M059J (cell line): ENCODE data around the gene MLXIPL. TPM values are rescaled to one million over a fixed set of nuclear protein-coding genes. Genes with fewer than 3 reads are reported as not detected.
"Not testable (repeated sequence)": the region's sequence is repeated elsewhere in the genome, so short reads cannot be mapped to it uniquely, and the experiment has no call there.

Experiments
- DNase-seq: peaks from one replicate; pipeline ENCODE4 v3.0.0-alpha.2; 2012; ENCODE audit warnings: low read depth
- total RNA-seq: library from RNA; depleted of rRNA; stranded (reverse); fragments of >200 nt; shearing (Covaris generic); gene quantifications from 2 replicates; pipeline ENCODE4 v1.2.3, GENCODE V29; 2014; rRNA removed

MLXIPL gene
- total RNA-seq: 0.07 and 0.71 TPM in 2 replicates

DNA sequence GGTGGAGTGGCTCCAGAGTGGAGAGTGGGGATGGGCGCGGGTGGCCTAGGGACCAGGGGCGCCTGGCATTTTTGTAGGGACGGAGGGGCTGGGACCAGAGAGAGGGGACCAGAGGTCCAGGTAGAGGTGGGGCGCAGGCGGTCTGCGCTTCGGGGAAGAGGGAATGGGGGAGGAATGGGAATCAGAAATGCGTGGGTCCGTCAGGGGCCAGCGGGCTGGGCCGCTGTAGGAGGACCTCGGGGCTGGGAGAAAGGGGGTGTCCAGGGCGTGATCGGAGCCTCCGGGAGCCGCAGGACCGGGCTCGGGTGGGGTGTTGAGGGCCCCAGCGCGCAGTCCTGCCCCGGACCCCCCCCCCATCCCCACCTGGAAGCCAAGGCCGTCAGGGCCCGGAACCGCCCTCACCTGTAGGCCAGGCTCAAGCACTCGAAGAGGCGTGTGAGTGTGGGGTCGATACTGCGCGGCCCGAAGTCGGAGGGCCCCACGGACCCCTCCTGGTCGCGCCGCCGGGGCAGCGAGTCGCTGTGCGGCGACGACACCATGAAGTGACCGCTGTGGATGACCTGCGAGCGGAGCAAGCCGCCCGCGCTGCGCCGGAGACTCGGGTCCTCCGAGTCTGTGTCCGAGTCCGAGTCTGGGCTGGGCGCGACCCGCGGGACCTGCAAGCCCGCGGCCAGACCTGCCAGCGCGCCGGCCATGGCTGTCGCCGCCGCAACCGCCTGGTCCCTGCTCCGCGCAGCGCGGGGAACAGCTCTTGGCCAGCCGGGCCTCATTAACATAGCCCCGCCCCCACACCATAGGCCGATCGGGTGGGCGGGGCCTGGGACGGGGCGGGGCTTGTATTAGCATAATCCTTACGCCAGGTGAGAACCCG, at the start of gene MLXIPL:
Gene MLXIPL, minus strand, starts transcription at position 725 of the 871 bp plus-strand sequence. Its CDS starts 30 bp downstream, at position 695.
- DNase-seq: peak; percentile 70

DNA sequence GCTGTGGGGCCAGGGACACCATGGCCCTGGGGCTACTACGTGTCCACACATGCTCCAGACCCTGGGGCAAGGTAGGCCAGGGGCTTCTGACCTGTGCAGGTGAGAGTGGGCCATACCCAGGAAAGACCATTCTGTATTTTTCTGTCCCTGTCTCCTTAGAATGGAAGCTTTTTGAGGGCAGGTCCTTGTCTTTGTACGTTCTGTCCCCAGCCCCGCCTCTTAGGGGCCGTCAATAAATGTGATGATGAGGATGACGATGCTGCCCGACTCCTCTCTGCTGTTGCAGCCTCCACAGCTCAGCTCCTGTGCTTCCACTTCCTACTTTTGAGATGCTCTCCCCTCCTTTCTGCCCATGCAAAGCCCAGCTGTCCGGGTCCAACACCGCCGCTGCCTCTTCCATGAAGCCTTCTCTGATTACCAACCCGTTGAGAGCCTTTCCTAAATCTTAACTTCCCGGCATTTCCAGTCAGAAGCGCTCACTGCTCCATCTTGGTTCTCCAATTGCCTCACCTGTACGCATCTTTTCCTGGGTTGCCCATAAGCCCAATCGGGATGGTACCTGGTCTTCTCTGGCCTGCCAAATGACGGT, 47.6 kb upstream of the MLXIPL start:
- DNase-seq: no peak

GRCh38 chr7:73671322-73671661, 47.0 kb upstream of the MLXIPL start:
- DNase-seq: no peak

DNA sequence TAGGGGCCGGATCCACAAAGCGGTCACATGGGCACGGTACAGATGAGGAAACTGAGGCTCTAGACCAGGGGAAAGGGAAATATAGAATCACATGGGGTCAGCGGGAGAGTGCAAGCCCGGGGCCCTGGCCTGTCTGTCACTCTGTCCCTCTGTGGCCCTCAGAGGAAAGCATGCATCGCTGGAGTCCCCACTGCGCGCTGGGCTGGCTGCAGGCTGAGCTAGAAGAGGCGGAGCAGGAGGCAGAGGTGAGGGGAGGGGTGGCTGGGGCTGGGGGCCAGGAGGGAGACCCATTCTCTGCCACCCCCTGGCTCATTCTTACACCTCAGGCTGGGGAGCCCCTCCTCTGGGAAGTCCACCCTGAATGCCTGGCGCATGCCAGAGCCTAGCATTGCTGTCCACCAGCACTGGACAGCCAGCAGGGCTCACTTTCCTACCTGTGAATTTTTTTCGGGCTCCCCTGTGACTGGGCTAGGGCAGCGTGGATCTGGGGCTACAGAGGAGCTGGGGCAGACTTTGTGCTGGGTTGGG, 45.6 kb upstream of the MLXIPL start:
- no peak for DNase-seq

- no peak for DNase-seq
Observed at GRCh38 chr7:73669288-73669701, 45.0 kb upstream of the MLXIPL start.

- DNase-seq: no peak
Observed at GRCh38 chr7:73668886-73669230, 44.5 kb upstream of the MLXIPL start.

DNA sequence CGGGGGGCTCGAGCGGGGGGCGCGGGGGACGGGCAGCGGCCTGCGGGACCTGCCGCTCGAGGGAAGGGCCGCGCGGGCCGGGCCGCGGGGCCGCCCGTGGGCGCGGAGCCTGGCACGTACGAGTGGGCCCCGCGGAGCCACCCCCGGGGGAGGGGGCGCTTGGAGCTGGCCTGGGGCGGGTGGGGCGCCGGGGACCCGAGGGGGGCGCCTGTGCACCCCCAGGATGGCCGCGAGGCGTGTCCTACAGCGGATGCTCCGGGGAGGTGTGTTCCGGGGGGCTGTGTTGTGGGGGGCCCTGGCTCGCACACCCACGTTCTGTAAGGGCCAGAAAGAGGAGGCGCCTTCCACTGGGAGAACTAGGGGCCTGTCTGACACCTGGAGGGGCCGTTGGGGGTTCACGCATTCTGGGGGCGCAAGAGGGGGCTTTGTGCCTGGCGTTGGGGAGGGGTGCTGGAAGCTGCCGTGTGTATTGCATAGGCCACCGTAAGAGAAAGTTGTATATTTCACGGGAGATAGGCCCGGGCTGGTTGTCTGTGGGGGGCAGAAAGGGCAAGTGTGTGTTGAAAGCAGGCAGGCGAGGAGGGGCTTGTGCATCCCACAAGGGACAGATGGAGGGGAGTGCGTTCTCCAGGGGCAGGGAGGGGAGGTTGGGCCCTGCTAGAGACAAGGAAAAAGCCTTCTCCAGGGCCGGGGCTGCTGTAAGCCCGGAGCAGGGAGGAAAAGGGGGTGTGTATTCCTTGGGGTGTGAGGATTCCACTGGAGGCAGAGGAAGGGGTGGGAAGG, 44.0 kb upstream of the MLXIPL start:
- no peak for DNase-seq

- peak; percentile 85 for DNase-seq
Observed at GRCh38 chr7:73667344-73668102, 43.2 kb upstream of the MLXIPL start, which contains the start of gene VPS37D. Gene VPS37D, plus strand, starts transcription at chr7:73667831. Its CDS starts 128 bp downstream, at chr7:73667959.

- no peak for DNase-seq
Observed at GRCh38 chr7:73663033-73663432, 38.7 kb upstream of the MLXIPL start.

DNA sequence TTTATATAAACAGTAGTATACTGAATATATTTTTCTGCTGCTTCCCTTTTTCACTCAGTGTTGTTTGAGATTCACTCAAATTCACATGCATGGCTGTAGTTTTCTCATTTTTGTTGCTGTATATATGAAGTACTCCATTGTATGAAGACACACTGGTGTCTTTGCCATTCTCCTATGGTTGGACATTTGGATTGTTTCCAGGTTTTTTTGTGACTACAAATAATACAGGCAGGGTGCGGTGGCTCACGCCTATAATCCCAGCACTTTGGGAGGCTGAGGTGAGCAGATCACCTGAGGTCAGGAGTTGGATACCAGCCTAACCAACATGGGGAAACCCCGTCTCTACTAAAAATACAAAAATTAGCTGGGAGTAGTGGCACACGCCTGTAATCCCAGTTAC, 36.3 kb upstream of the MLXIPL start:
- DNase-seq: not testable (repeated sequence)

DNA sequence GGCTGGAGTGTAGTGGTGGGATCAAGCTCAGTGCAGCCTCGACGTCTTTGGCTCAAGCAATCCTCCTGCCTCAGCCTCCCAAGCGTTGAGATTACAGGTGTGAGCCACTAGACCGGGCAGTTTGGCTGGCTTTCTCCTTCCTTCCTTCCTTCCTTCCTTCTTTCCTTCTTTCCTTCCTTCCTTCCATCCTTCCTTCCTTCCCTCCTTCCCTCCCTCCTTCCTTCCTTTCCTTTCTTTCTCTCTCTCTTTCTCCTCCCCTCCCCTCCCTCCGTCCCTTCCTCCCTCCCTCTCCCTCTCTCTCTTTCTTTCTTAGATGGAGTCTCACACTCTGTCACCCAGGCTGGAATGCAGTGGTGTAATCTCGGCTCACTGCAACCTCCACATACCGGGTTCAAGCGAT, 35.7 kb upstream of the MLXIPL start:
- no peak for DNase-seq

GRCh38 chr7:73655309-73655708, 31.0 kb upstream of the MLXIPL start:
- DNase-seq: not testable (repeated sequence)

GRCh38 chr7:73652541-73652949, 28.2 kb upstream of the MLXIPL start:
- DNase-seq: no peak

- no peak for DNase-seq
Observed at GRCh38 chr7:73650524-73650923, 26.2 kb upstream of the MLXIPL start.

GRCh38 chr7:73649576-73649975, 25.3 kb upstream of the MLXIPL start:
- DNase-seq: no peak

- DNase-seq: no peak
Observed at GRCh38 chr7:73648593-73649332, 24.4 kb upstream of the MLXIPL start.

- no peak for DNase-seq
Observed at GRCh38 chr7:73647725-73648592, 23.6 kb upstream of the MLXIPL start.

GRCh38 chr7:73646785-73647724, 22.7 kb upstream of the MLXIPL start:
- DNase-seq: no peak
